GM12801 (cell line): ENCODE results near the gene ARHGDIA.

Source experiments
- CTCF ChIP-seq: IDR thresholded peaks from one replicate; pipeline ENCODE4 v1.5.1; 2011; ENCODE audit warnings: control low read depth; ENCODE audit not compliant: insufficient read length; ENCODE audit errors: extremely low read depth

The ARHGDIA gene

DNA sequence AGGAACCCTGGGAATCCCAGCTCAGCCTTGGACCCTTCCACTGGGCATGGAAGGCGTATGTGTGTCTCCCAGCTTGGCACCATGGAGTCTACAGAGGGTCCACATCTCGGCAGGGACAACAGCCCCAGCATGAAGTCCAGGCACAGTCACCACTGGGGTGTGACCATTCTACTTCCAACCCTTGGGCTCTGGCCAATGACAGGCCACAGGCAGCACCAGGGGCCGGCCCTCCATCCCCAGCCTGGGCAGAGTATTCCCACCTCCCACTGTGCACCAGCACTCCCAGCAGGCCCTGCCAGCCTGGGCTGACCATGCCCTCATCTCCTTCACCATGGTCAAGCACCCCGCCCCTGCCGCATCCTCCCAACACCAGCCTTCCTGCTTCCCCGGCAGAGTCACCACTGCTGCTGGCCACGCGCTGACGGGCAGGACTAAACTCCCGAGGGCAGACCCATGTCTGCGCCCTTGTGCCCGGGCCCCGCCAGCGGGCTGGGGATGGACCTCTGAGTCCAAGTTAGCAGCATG, 26.7 kb downstream of the ARHGDIA start:
- no peak for TF ChIP-seq CTCF

GRCh38 chr17:81843713-81844326, 27.3 kb downstream of the ARHGDIA start:
- TF ChIP-seq CTCF = no peak

DNA sequence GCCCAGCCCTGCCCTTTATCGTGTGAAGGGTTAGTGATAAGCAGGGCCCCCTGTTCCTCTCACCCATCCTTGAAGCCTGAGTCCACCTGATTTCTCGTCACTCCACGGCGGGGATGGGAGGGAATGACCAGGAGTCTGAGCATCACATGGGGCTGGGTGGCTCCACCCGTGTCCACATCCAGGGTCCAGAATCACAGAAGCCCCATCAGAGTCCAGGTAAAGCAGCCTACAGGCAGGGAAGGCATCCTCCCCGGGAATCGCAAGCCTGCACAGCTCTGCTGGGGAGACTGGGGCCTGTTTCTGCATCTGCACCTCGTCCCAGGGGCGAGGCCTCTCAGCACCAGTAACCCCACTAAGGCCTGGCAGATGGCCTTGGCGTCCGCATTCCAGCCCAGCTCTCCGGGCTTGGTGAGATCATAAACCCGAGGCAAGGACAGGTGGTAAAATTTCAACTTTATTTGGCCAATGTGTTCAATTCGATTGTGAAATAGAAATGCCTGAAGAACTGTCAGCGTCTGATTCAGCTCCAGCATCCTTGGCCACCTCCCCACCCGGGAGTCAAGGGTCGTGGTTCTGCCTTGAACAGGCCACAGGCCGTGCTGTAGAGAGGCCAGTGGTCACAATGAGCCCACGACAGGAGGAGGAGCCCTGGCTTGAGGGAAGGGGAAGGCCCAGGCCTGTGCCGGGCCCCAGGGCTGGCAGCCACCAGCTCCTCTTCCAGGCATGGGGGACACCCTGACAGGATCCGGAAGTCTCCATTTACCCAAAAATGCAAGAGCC, 28.2 kb downstream of the ARHGDIA start:
- TF ChIP-seq CTCF = no peak

DNA sequence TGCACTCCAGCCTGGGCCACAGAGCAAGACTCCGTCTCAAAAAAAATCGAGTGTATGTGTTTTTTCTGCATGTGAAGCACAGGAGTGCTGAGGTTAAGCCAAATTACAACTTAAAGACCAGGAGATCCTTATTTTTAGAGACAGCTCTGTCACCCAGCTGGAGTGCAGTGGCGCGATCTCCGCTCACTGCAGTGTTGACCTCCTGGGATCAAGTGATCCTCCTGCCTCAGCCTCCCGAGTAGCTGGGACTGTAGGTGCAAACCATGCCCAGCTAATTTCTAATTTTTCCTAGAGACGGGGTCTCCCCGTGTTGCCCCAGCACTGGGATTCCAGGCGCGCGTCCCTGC, 28.8 kb downstream of the ARHGDIA start:
- no peak for TF ChIP-seq CTCF

DNA sequence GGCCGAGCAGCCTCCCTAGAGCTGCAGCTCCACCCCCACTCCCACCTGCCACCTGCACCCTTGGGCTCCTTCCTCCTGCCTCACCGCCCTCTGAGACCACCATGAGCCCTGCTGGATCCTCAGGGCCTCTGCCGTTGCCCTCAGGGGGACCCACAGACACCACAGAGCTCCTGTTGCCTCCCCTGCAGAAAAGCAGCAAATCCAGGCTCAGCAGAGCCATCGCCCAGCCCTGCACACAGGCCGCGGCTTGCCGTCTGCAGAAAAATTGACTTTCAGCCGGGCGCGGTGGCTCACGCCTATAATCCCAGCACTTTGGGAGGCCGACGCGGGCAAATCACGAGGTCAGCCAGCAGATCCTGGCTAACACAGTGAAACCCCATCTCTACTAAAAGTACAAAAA, 29.3 kb downstream of the ARHGDIA start:
- no peak for TF ChIP-seq CTCF

DNA sequence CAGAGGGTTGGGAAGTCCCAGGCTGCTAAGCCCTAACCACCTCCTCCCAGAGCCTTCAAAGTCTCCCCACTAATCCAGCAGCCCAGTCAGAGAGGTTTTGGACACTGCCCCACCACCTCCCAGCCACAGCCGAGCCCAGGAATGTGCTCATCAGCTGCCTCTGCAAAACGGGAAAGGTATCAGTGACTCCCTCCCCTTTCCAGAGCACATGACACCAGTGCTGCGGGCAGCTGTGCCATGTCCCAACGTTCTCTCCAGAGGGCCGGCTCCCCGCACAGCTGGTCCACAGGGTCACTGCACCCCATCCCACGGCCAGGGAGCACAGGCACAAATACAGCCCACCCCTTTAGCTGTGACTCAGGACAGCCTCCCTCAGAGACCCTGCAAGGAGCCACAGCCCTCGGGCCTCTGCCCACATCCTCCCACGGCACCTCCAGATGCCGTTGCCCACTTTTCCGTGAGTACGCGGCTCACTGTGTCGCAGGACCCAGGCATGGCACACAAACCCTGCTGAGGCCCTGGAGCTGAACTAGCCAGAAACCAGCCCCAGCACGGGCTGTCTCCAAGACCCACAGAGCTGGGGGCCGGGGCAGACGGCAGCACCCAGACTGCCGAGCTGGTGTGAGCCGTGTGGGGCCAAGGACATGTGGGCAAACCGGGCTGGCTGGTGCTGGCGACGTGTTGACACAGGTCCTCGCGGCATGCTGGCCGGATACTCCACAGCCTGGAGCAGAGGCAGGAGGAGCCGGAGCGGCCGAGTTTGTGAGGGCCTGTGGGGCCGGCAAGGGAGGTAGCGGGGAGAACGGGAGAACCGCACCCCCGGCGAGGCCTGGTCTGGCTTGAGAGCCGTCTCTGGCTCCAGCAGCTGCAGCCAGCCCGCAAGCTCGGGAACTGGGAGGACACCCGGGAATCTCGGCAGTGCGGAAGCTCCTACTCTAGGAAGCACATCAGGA, 30.0 kb downstream of the ARHGDIA start:
- TF ChIP-seq CTCF = no peak

- no peak for TF ChIP-seq CTCF
These were observed 31.8 kb downstream of the ARHGDIA start for GRCh38 chr17:81839301-81839700.
